K562 (cell line): ENCODE data around the gene KCTD11. TPM values are rescaled to one million over a fixed set of nuclear protein-coding genes. Genes with fewer than 3 reads are reported as not detected.
A peak's percentile ranks its signal among the peaks of the same experiment; 100 is the strongest.

Source experiments
- BRD4 ChIP-seq: fragments of 200-600 bp; sonication (generic); IDR thresholded peaks from 2 replicates; pipeline ENCODE4 v1.6.1; 2017; ENCODE audit warnings: inconsistent platforms
- CBX2 ChIP-seq: fragments of 200-600 bp; sonication (generic); IDR thresholded peaks from one replicate; pipeline ENCODE4 v1.6.1; 2012; ENCODE audit warnings: mild to moderate bottlenecking, low read length, inconsistent platforms; ENCODE audit not compliant: insufficient read depth, poor library complexity, severe bottlenecking
- CGGBP1 ChIP-seq: fragments of 250-450 bp; sonication (Bioruptor Pico); IDR thresholded peaks from 2 replicates; pipeline ENCODE4 v1.9.0; 2021; ENCODE audit warnings: mild to moderate bottlenecking
- CHD2 ChIP-seq: IDR thresholded peaks from 2 replicates; pipeline ENCODE4 v1.6.1; 2011; ENCODE audit warnings: low read depth, low read length
- CTBP1 ChIP-seq: fragments of 450-650 bp; IDR thresholded peaks from 2 replicates; pipeline ENCODE4 v1.6.1; 2016; ENCODE audit warnings: borderline replicate concordance
- EP400 ChIP-seq: fragments of 450-650 bp; IDR thresholded peaks from 2 replicates; pipeline ENCODE4 v1.6.1; 2017; ENCODE audit warnings: antibody characterized with exemption, mild to moderate bottlenecking, moderate library complexity
- FOXA3 ChIP-seq, 2 experiments: fragments of 450-650 bp in 1 of 2; sonication (generic) in 1 of 2; formaldehyde crosslinking; IDR thresholded peaks in 1 of 2; conservative IDR thresholded peaks in 1 of 2; 2 replicates each; pipeline versions ENCODE4 v1.4.0 to v1.8.0; 2020 to 2022; ENCODE audit warnings: mild to moderate bottlenecking in 2 of 2, missing genetic modification reagents in 1 of 2
- GABPA ChIP-seq: fragments of 200-800 bp; sonication (Bioruptor generic); conservative IDR thresholded peaks from 2 replicates; pipeline ENCODE4 v1.6.1; 2016; ENCODE audit warnings: low read depth, missing genetic modification characterization, missing compliant biosample characterization
- GABPB1 ChIP-seq: sonication (generic); formaldehyde crosslinking; IDR thresholded peaks from 2 replicates; pipeline ENCODE4 v1.8.0; 2022; ENCODE audit warnings: mild to moderate bottlenecking, missing genetic modification reagents
- HSF4 ChIP-seq: fragments of 250-450 bp; sonication (Bioruptor Pico); IDR thresholded peaks from 2 replicates; pipeline ENCODE4 v2.1.2; 2022; ENCODE audit warnings: mild to moderate bottlenecking, moderate library complexity, borderline replicate concordance
- KAT7 ChIP-seq: sonication (generic); formaldehyde crosslinking; IDR thresholded peaks from 2 replicates; pipeline ENCODE4 v1.8.0; 2022; ENCODE audit warnings: missing genetic modification reagents, mild to moderate bottlenecking, borderline replicate concordance
- NFIC ChIP-seq: fragments of 450-650 bp; IDR thresholded peaks from 2 replicates; pipeline ENCODE4 v1.6.1; 2017; ENCODE audit warnings: mild to moderate bottlenecking, inconsistent platforms
- PCBP1 ChIP-seq: fragments of 200-400 bp; formaldehyde crosslinking; IDR thresholded peaks from 2 replicates; pipeline ENCODE4 v1.6.1; 2018; ENCODE audit warnings: mild to moderate bottlenecking, low read depth, low read length; ENCODE audit not compliant: poor library complexity, severe bottlenecking
- PHF8 ChIP-seq: fragments of 200-600 bp; sonication (generic); IDR thresholded peaks from 2 replicates; pipeline ENCODE4 v1.6.1; 2012; ENCODE audit warnings: mixed run types, mild to moderate bottlenecking, inconsistent platforms, low read length, moderate library complexity, borderline replicate concordance
- POLR2G ChIP-seq: fragments of 200-400 bp; formaldehyde crosslinking; IDR thresholded peaks from 2 replicates; pipeline ENCODE4 v1.6.1; 2017; ENCODE audit warnings: low read depth, mild to moderate bottlenecking, antibody characterized with exemption, low read length, moderate library complexity
- PPARD ChIP-seq: fragments of 250-450 bp; sonication (Bioruptor Pico); IDR thresholded peaks from 2 replicates; pipeline ENCODE4 v1.8.0; 2022; ENCODE audit warnings: inconsistent platforms, mild to moderate bottlenecking, moderate library complexity
- PRMT5 ChIP-seq: sonication (generic); formaldehyde crosslinking; IDR thresholded peaks from 2 replicates; pipeline ENCODE4 v1.5.0; 2020; ENCODE audit warnings: missing genetic modification reagents
- SRSF3 ChIP-seq: fragments of 200-400 bp; formaldehyde crosslinking; IDR thresholded peaks from 2 replicates; pipeline ENCODE4 v1.6.1; 2016; ENCODE audit warnings: mild to moderate bottlenecking, low read length, moderate library complexity; ENCODE audit not compliant: insufficient read depth
- ZFX ChIP-seq: sonication (generic); formaldehyde crosslinking; IDR thresholded peaks from 2 replicates; pipeline ENCODE4 v1.8.0; 2022; ENCODE audit warnings: mild to moderate bottlenecking, missing genetic modification reagents, moderate library complexity
- ZNF408 ChIP-seq: fragments of 250-450 bp; sonication (Bioruptor Pico); IDR thresholded peaks from 2 replicates; pipeline ENCODE4 v1.4.0; 2020; ENCODE audit warnings: low read depth, mild to moderate bottlenecking, moderate library complexity
- ZNF764 ChIP-seq: fragments of 250-450 bp; sonication (Bioruptor Pico); IDR thresholded peaks from 2 replicates; pipeline ENCODE4 v1.4.0; 2020; ENCODE audit warnings: low read depth, mild to moderate bottlenecking, moderate library complexity
- ZSCAN29 ChIP-seq: fragments of 450-650 bp; IDR thresholded peaks from 2 replicates; pipeline ENCODE4 v1.6.1; 2017
- polyA plus RNA-seq, 8 experiments: library from polyadenylated mRNA; depleted of rRNA in 4 of 8; stranded (reverse) in 5 of 8; unstranded in 3 of 8; fragments of >200 nt; fragmentation: Nextera tagmentation in 2 of 8; fragmentation: Illumina TruSeq in 1 of 8; extraction: Ambion mirVana in 2 of 8; extraction: Trizol in 1 of 8; gene quantifications; 2 replicates each; pipeline versions ENCODE4 v1.2.1 to v1.2.3, GENCODE V29; 2011 to 2014; ENCODE audit warnings: inconsistent platforms in 1 of 8, missing spikeins in 1 of 8
- total RNA-seq, 7 experiments: library from RNA; depleted of rRNA in 6 of 7; stranded (reverse); fragments of >200 nt in 6 of 7; fragmentation: Illumina TruSeq in 2 of 7; extraction: Trizol in 2 of 7; gene quantifications; 2 replicates each; pipeline versions ENCODE4 v1.2.1 to v1.2.3, GENCODE V29; 2011 to 2021; ENCODE audit warnings: low replicate concordance in 1 of 7
- TF ChIP-seq, protein P1 (sequence below): sonication (generic); formaldehyde crosslinking; IDR thresholded peaks from 2 replicates; pipeline ENCODE4 v1.9.0; 2022; ENCODE audit warnings: mild to moderate bottlenecking, missing genetic modification reagents
- TF ChIP-seq, protein P2 (sequence below): sonication (generic); formaldehyde crosslinking; IDR thresholded peaks from 2 replicates; pipeline ENCODE4 v1.8.0; 2023; ENCODE audit warnings: mild to moderate bottlenecking, missing genetic modification reagents

KCTD11 gene
- total and polyA plus RNA-seq, 9 of the 15 experiments (the other 6 are each of a cell fraction or from before 2014, with no cell fraction given), result 0.01 to 3.2 (median 2.5) TPM; not detected in 1

GRCh38 chr17:7307686-7308624 is 44.0 kb upstream of the KCTD11 start (continued):
- TF ChIP-seq, protein P1, sequence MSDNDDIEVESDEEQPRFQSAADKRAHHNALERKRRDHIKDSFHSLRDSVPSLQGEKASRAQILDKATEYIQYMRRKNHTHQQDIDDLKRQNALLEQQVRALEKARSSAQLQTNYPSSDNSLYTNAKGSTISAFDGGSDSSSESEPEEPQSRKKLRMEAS (CRISPR knock-in tag), result peak; percentile 90
- no peak for TF ChIP-seq HSF4 (CRISPR knock-in tag)
- no peak for TF ChIP-seq CBX2
- TF ChIP-seq FOXA3 (CRISPR knock-in tag; conservative IDR thresholded peaks at IDR 0.05 in 1 of 2, IDR thresholded peaks at IDR 0.05 in 1 of 2), result peak in 1 of 2 experiments; percentile 16; a peak in 1 of 4 replicates
- no peak for TF ChIP-seq ZSCAN29
- TF ChIP-seq PHF8, result peak; percentile 45; the same call in 1 of the 2 replicates
- peak; percentile 90 for TF ChIP-seq EP400
- TF ChIP-seq, protein P2, sequence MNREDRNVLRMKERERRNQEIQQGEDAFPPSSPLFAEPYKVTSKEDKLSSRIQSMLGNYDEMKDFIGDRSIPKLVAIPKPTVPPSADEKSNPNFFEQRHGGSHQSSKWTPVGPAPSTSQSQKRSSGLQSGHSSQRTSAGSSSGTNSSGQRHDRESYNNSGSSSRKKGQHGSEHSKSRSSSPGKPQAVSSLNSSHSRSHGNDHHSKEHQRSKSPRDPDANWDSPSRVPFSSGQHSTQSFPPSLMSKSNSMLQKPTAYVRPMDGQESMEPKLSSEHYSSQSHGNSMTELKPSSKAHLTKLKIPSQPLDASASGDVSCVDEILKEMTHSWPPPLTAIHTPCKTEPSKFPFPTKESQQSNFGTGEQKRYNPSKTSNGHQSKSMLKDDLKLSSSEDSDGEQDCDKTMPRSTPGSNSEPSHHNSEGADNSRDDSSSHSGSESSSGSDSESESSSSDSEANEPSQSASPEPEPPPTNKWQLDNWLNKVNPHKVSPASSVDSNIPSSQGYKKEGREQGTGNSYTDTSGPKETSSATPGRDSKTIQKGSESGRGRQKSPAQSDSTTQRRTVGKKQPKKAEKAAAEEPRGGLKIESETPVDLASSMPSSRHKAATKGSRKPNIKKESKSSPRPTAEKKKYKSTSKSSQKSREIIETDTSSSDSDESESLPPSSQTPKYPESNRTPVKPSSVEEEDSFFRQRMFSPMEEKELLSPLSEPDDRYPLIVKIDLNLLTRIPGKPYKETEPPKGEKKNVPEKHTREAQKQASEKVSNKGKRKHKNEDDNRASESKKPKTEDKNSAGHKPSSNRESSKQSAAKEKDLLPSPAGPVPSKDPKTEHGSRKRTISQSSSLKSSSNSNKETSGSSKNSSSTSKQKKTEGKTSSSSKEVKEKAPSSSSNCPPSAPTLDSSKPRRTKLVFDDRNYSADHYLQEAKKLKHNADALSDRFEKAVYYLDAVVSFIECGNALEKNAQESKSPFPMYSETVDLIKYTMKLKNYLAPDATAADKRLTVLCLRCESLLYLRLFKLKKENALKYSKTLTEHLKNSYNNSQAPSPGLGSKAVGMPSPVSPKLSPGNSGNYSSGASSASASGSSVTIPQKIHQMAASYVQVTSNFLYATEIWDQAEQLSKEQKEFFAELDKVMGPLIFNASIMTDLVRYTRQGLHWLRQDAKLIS, result peak; percentile 74
- peak; percentile 40; the same call in 1 of the 2 replicates for TF ChIP-seq ZFX (CRISPR knock-in tag)
- 0 out of 2 replicates have a peak, but pooled peaks have one; percentile 13 for TF ChIP-seq CHD2
- TF ChIP-seq ZNF764, result no peak
- peak; percentile 54; the same call in 1 of the 2 replicates for TF ChIP-seq CTBP1
- no peak for TF ChIP-seq ZNF408 (CRISPR knock-in tag)
- TF ChIP-seq BRD4, result peak; percentile 64; the same call in 1 of the 2 replicates
- TF ChIP-seq PPARD (CRISPR knock-in tag), result no peak
- 0 out of 2 replicates have a peak, but pooled peaks have one; percentile 63 for TF ChIP-seq SRSF3
- TF ChIP-seq PRMT5, result no peak
- peak; percentile 70 for TF ChIP-seq POLR2G
- peak; percentile 82; the same call in 1 of the 2 replicates for TF ChIP-seq CGGBP1 (CRISPR knock-in tag)
- TF ChIP-seq KAT7 (CRISPR knock-in tag), result peak; percentile 65; the same call in 1 of the 2 replicates
- TF ChIP-seq GABPB1 (CRISPR knock-in tag), result peak; percentile 49; the same call in 1 of the 2 replicates
- TF ChIP-seq NFIC, result peak; percentile 27; the same call in 1 of the 2 replicates
- TF ChIP-seq PCBP1, result peak; percentile 56
- peak; percentile 60 for TF ChIP-seq GABPA
